OCI-LY1 (cell line): ENCODE measurements around the gene DUSP9.

Source experiments
- H2AFZ ChIP-seq: fragments of 200-600 bp; sonication (generic), shearing (Covaris generic); 2 replicates; pipeline ENCODE4 v1.6.0; 2014; ENCODE audit warnings: antibody characterized with exemption, mild to moderate bottlenecking, low read length
- H3F3A ChIP-seq: fragments of 200-600 bp; sonication (generic), shearing (Covaris generic); 2 replicates; pipeline ENCODE4 v1.6.0; 2014; ENCODE audit warnings: mild to moderate bottlenecking, antibody characterized with exemption, low read length, moderate library complexity; ENCODE audit not compliant: insufficient read depth
- H3K27ac ChIP-seq: fragments of 200-600 bp; sonication (generic); 2 replicates; pipeline ENCODE4 v1.5.1; 2014; ENCODE audit warnings: low read length, mixed run types, mild to moderate bottlenecking, low read depth; ENCODE audit not compliant: poor library complexity, severe bottlenecking
- H3K27me3 ChIP-seq: fragments of 200-600 bp; sonication (generic); 2 replicates; pipeline ENCODE4 v1.6.0; 2014; ENCODE audit warnings: antibody characterized with exemption, mild to moderate bottlenecking, low read length, moderate library complexity; ENCODE audit not compliant: insufficient read depth
- H3K36me3 ChIP-seq: fragments of 200-600 bp; sonication (generic); 2 replicates; pipeline ENCODE4 v1.6.1; 2014; ENCODE audit warnings: mild to moderate bottlenecking, antibody characterized with exemption, low read length, moderate library complexity, mixed read lengths; ENCODE audit not compliant: insufficient read depth
- H3K4me1 ChIP-seq: fragments of 200-600 bp; sonication (generic); 2 replicates; pipeline ENCODE4 v1.5.1; 2014; ENCODE audit warnings: mild to moderate bottlenecking, low read length, moderate library complexity; ENCODE audit not compliant: insufficient read depth, severe bottlenecking
- H3K4me2 ChIP-seq: fragments of 200-600 bp; sonication (generic), shearing (Covaris generic); 2 replicates; pipeline ENCODE4 v1.6.1; 2014; ENCODE audit warnings: low read length
- H3K4me3 ChIP-seq: fragments of 200-600 bp; sonication (generic); 2 replicates; pipeline ENCODE4 v1.5.1; 2014; ENCODE audit warnings: low read length, low read depth, mild to moderate bottlenecking, mixed read lengths; ENCODE audit not compliant: poor library complexity, severe bottlenecking
- H3K79me2 ChIP-seq: fragments of 200-600 bp; shearing (Covaris generic); 2 replicates; pipeline ENCODE4 v1.6.1; 2016; ENCODE audit warnings: mixed run types, low read length, mixed read lengths; ENCODE audit not compliant: insufficient read depth
- H3K9ac ChIP-seq: fragments of 200-600 bp; sonication (generic), shearing (Covaris generic); 2 replicates; pipeline ENCODE4 v1.6.1; 2014; ENCODE audit warnings: mild to moderate bottlenecking, low read length, mixed read lengths
- H3K9me2 ChIP-seq: fragments of 200-600 bp; sonication (generic), shearing (Covaris generic); 2 replicates; pipeline ENCODE4 v1.6.1; 2014; ENCODE audit warnings: low read depth, mild to moderate bottlenecking, low read length, mixed read lengths
- H3K9me3 ChIP-seq: fragments of 200-600 bp; shearing (Covaris generic); 2 replicates; pipeline ENCODE4 v1.6.1; 2014; ENCODE audit warnings: low read length, mixed read lengths
- H4K20me1 ChIP-seq: fragments of 200-600 bp; sonication (generic), shearing (Covaris generic); 2 replicates; pipeline ENCODE4 v1.6.0; 2016; ENCODE audit warnings: mild to moderate bottlenecking, low read length; ENCODE audit not compliant: insufficient read depth
- CTCF ChIP-seq: fragments of 200-600 bp; sonication (generic), shearing (Covaris generic); IDR thresholded peaks from 2 replicates; pipeline ENCODE4 v1.5.1; 2017; ENCODE audit warnings: mild to moderate bottlenecking, antibody characterized with exemption, low read length, moderate library complexity, mixed read lengths
- EZH2 ChIP-seq: fragments of 200-600 bp; sonication (generic), shearing (Covaris generic); IDR thresholded peaks from 2 replicates; pipeline ENCODE4 v1.8.0; 2017; ENCODE audit warnings: borderline replicate concordance, mixed run types, mild to moderate bottlenecking, antibody characterized with exemption, low read length, moderate library complexity, mixed read lengths

The DUSP9 gene

DNA sequence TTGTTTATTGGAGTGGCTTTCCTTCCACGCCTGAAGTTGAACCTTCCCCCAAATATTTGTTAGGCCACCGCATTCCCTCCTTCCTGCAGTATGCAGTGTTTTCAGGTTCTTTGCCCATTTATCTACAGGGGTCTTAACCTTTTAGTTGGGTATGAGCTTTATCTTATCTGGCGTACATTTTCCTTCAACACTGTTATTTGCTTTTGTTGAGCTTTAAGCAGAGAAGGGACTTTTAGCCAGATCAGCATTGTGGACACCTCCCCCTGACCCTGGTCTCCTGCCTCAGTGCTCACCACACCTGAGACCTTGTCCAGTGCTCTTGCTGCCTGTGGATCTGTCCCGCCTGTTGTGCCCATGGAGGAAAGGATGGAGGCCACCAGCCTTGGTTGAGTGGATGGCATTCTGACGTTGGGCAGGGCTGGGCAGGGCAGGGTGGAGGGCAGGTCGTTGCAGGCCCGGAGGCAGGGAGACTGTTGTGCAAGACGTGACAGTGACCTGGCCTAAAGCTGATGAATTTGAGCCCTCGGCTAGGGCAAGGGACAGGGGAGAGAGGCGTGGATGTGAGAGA lies 998 bp upstream of the DUSP9 start:
- H3K4me1 ChIP-seq = no peaks in the 10 kb centered on the region
- no peaks in the 10 kb centered on the region for H3F3A ChIP-seq
- no peaks in the 10 kb centered on the region for H3K79me2 ChIP-seq
- no peaks in the 10 kb centered on the region for H3K9me2 ChIP-seq
- no peak for TF ChIP-seq EZH2
- no peak for TF ChIP-seq CTCF
- H3K9me3 ChIP-seq = no peaks in the 10 kb centered on the region
- no peak overlapping the region for H3K4me3 ChIP-seq
- H4K20me1 ChIP-seq = no peaks in the 10 kb centered on the region
- no peak overlapping the region for H3K9ac ChIP-seq
- no peak overlapping the region for H3K27ac ChIP-seq
- H3K27me3 ChIP-seq = no peaks in the 10 kb centered on the region; the same call in 1 of the 2 replicates
- H2AFZ ChIP-seq = no peak overlapping the region
- no peaks in the 10 kb centered on the region for H3K36me3 ChIP-seq
- H3K4me2 ChIP-seq = no peak overlapping the region

GRCh38 chrX:153647461-153648357 lies 706 bp downstream of the DUSP9 start:
- H3K27me3 ChIP-seq = no peaks in the 10 kb centered on the region; the same call in 1 of the 2 replicates
- no peak overlapping the region for H3K27ac ChIP-seq
- no peaks in the 10 kb centered on the region for H4K20me1 ChIP-seq
- no peaks in the 10 kb centered on the region for H3K9me3 ChIP-seq
- H3F3A ChIP-seq = no peaks in the 10 kb centered on the region
- no peak overlapping the region for H3K4me3 ChIP-seq
- no peaks in the 10 kb centered on the region for H3K9me2 ChIP-seq
- no peaks in the 10 kb centered on the region for H3K79me2 ChIP-seq
- no peaks in the 10 kb centered on the region for H3K36me3 ChIP-seq
- H2AFZ ChIP-seq = no peak overlapping the region
- no peak overlapping the region for H3K4me2 ChIP-seq
- TF ChIP-seq EZH2 = no peak
- no peak for TF ChIP-seq CTCF
- no peak overlapping the region for H3K9ac ChIP-seq
- no peaks in the 10 kb centered on the region for H3K4me1 ChIP-seq

DNA sequence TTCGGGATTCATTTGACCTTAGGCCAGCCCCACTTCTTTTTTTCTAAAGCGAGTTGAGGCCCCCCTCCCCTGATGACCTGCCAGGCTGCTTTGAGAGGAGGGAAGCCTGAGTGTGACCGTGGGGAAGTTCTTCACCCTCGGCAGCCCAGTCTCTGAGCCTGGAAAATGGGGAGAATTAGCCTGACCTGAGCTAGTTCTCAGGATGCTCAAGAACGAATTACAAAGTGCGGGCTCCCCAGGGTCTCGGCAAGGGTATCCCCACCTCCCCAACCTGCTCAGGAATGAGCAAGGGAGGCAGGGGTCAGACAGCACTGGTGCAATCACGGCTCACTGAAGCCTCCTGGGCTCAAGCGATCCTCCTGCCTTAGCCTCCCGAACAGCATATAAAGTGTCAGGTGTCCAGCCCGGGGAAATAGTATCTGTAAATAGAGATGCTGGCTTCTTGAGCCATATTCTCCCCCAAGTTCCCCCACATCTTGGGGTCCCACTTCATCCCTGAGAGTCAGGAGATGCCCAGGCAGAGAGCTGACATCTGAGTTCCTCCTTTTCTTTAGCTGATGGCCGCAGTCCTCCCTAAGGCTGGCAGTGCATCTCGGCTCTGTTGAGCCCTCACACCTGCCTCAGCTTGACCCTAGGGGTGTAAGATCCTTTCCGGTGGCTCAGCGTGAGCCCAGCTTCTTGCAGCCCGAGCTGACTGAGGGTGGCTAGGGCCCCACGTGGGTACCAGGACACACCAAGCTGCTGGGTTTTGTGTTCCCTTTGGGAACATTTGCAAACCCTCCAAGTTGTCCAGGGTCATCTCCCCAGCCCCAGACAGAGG lies 1.6 kb downstream of the DUSP9 start:
- H3K36me3 ChIP-seq = no peaks in the 10 kb centered on the region
- no peak overlapping the region for H3K4me2 ChIP-seq
- H3F3A ChIP-seq = no peaks in the 10 kb centered on the region
- H3K27me3 ChIP-seq = no peaks in the 10 kb centered on the region
- H3K9me3 ChIP-seq = no peaks in the 10 kb centered on the region
- H3K9ac ChIP-seq = no peak overlapping the region
- no peak overlapping the region for H3K27ac ChIP-seq
- no peak overlapping the region for H2AFZ ChIP-seq
- H4K20me1 ChIP-seq = no peaks in the 10 kb centered on the region
- TF ChIP-seq CTCF (no peak), EZH2 (no peak)
- no peaks in the 10 kb centered on the region for H3K9me2 ChIP-seq
- H3K4me1 ChIP-seq = no peaks in the 10 kb centered on the region
- no peak overlapping the region for H3K4me3 ChIP-seq
- H3K79me2 ChIP-seq = no peaks in the 10 kb centered on the region
